ENCODE results near the gene ALPK3. TPM values are rescaled to one million over a fixed set of nuclear protein-coding genes. Genes with fewer than 3 reads are reported as not detected.

ALPK3 gene
- polyA plus RNA-seq, 3 donors: 14.8 to 27.2 (median 23.8) TPM

GRCh38 chr15:84914909-84915605, 97.9 kb downstream of the ALPK3 start:
- DNase-seq: peak; percentile 83

- no peak for DNase-seq
Measured at GRCh38 chr15:84915606-84915958, 98.4 kb downstream of the ALPK3 start.

- DNase-seq: no peak
Measured at GRCh38 chr15:84917452-84917851, 100.3 kb downstream of the ALPK3 start.

- no peak for DNase-seq
Measured at GRCh38 chr15:84919106-84919667, 102.0 kb downstream of the ALPK3 start.

GRCh38 chr15:84921121-84921520, 104.0 kb downstream of the ALPK3 start:
- DNase-seq: no peak

- no peak for DNase-seq
Measured at GRCh38 chr15:84922530-84922929, 105.4 kb downstream of the ALPK3 start.

Other genes with a start within 250 kb of the ALPK3 start
- gene ZSCAN2, start 216.3 kb upstream of the ALPK3 start, polyA plus RNA-seq (ENCODE audit: insufficient read length in 3 of 3): 10 to 100 TPM; 27.2 to 33.0 (median 29.0) TPM
- 10 to 100 TPM; 36.4 to 60.0 (median 56.1) TPM for gene WDR73, start 163.1 kb upstream of the ALPK3 start, polyA plus RNA-seq (ENCODE audit: insufficient read length in 3 of 3)
- gene NMB, start 159.2 kb upstream of the ALPK3 start, polyA plus RNA-seq (ENCODE audit: insufficient read length in 3 of 3): 1 to 10 TPM; 4.6 to 7.5 (median 7.1) TPM
- 100 to 1,000 TPM; 227 to 264 (median 254) TPM for gene SEC11A, start 101.2 kb upstream of the ALPK3 start, polyA plus RNA-seq (ENCODE audit: insufficient read length in 3 of 3)
- 10 to 100 TPM; 32.4 to 39.5 (median 33.9) TPM for gene ZNF592, start 68.8 kb upstream of the ALPK3 start, polyA plus RNA-seq (ENCODE audit: insufficient read length in 3 of 3)
- 10 to 100 TPM in 1 of 3 donors, 1 to 10 TPM in 2; 6.4 to 10.7 (median 7.7) TPM for gene SLC28A1, start 67.3 kb downstream of the ALPK3 start, polyA plus RNA-seq (ENCODE audit: insufficient read length in 3 of 3)
- gene PDE8A, start 164.5 kb downstream of the ALPK3 start, polyA plus RNA-seq (ENCODE audit: insufficient read length in 3 of 3): 10 to 100 TPM; 33.8 to 74.1 (median 63.4) TPM

Measured in renal pelvis (tissue), 4 donors.